Measurements from ENCODE around the gene MAP6. TPM values are rescaled to one million over a fixed set of nuclear protein-coding genes. Genes with fewer than 3 reads are reported as not detected.

The MAP6 gene
- total RNA-seq, 6 experiments from 2014 or later: 0.53 to 4.3 (median 0.96) TPM

GRCh38 chr11:75547617-75548058 lies 121.2 kb downstream of the MAP6 start:
- Mint-ChIP-seq H3K9me3 (no peaks in the 10 kb centered on the region), H3K27ac (no peak overlapping the region), H3K4me3 (no peak overlapping the region), H3K4me1 (ENCODE audit: low read depth) (peaks cover 7% of the 10 kb centered on the region), H3K27me3 (ENCODE audit: insufficient read depth) (peaks cover 2% of the 10 kb centered on the region), H3K36me3 (ENCODE audit: low read depth) (no peaks in the 10 kb centered on the region)
- DNase-seq: peak; percentile 43
- TF ChIP-seq CTCF (IDR thresholded peaks at IDR 0.05): peak; percentile 96

- Mint-ChIP-seq H3K4me1 (ENCODE audit: low read depth) (peaks cover 7% of the 10 kb centered on the region), H3K27me3 (ENCODE audit: insufficient read depth) (peaks cover 2% of the 10 kb centered on the region), H3K9me3 (no peaks in the 10 kb centered on the region), H3K36me3 (ENCODE audit: low read depth) (no peaks in the 10 kb centered on the region), H3K4me3 (no peak overlapping the region), H3K27ac (no peak overlapping the region)
- no peak for TF ChIP-seq CTCF (IDR thresholded peaks at IDR 0.05)
- DNase-seq: no peak
Observed at GRCh38 chr11:75547177-75547576, 121.7 kb downstream of the MAP6 start.

GRCh38 chr11:75543806-75544205 lies 125.0 kb downstream of the MAP6 start:
- peaks cover 4% of the 10 kb centered on the region for H3K27me3 Mint-ChIP-seq (ENCODE audit: insufficient read depth)
- TF ChIP-seq CTCF (IDR thresholded peaks at IDR 0.05): no peak
- no peaks in the 10 kb centered on the region for H3K36me3 Mint-ChIP-seq (ENCODE audit: low read depth)
- H3K4me1 Mint-ChIP-seq (ENCODE audit: low read depth): peaks cover 7% of the 10 kb centered on the region
- H3K9me3 Mint-ChIP-seq: no peaks in the 10 kb centered on the region
- no peak overlapping the region for H3K27ac Mint-ChIP-seq
- H3K4me3 Mint-ChIP-seq: no peak overlapping the region
- no peak for DNase-seq

GRCh38 chr11:75542088-75542438 lies 126.8 kb downstream of the MAP6 start:
- Mint-ChIP-seq H3K4me3 (no peak overlapping the region), H3K4me1 (ENCODE audit: low read depth) (peaks cover 16% of the 10 kb centered on the region), H3K9me3 (no peaks in the 10 kb centered on the region), H3K36me3 (ENCODE audit: low read depth) (no peaks in the 10 kb centered on the region), H3K27ac (no peak overlapping the region), H3K27me3 (ENCODE audit: insufficient read depth) (peaks cover 10% of the 10 kb centered on the region)
- no peak for TF ChIP-seq CTCF (IDR thresholded peaks at IDR 0.05)
- DNase-seq: no peak

GRCh38 chr11:75541193-75542087 lies 127.4 kb downstream of the MAP6 start:
- no peak for DNase-seq
- Mint-ChIP-seq H3K4me1 (ENCODE audit: low read depth) (peaks cover 22% of the 10 kb centered on the region), H3K27me3 (ENCODE audit: insufficient read depth) (peaks cover 10% of the 10 kb centered on the region), H3K36me3 (ENCODE audit: low read depth) (no peaks in the 10 kb centered on the region), H3K27ac (no peak overlapping the region), H3K9me3 (no peaks in the 10 kb centered on the region), H3K4me3 (no peak overlapping the region)
- TF ChIP-seq CTCF (IDR thresholded peaks at IDR 0.05): no peak
